Ramos (cell line): ENCODE results near the gene CA7.

ENCODE experiments used
- in situ Hi-C: fragments of 300-500 bp; cut with MboI; formaldehyde crosslinking; loops from one replicate; pipeline ENCODE4 v1.14.3; 2022; ENCODE audit warnings: low sequenced_read_pairs; ENCODE audit not compliant: unreplicated experiment

Gene CA7

DNA sequence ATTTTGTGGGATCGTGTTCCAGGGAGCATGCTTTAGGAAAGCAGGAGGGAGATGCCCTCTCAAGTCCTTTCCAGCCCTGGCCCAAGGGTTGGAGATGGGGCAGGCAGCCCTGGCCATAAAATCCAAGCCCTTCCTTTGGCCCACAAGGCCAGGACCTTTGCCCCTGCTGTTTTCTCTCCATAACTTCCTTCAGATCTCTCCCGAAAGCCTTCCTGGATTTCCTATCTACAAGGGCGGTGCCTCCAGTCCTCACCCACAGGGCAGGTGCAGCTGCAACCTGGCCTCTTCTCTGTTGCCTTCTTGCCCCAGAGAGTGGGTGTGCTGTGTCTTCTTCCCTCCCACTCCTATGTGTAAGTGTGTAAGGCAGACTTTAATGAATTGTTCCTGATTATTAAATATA lies 27.6 kb downstream of the CA7 start:
- in situ Hi-C loops = loop anchor here (10.0 kb wide), 1 partner anchor 147 kb away; no protein-coding TSS in a partner anchor

- in situ Hi-C loops = loop anchor here (10.0 kb wide), 1 partner anchor 148 kb away; no protein-coding TSS in a partner anchor
These were observed 28.3 kb downstream of the CA7 start for GRCh38 chr16:66872559-66872942.

- in situ Hi-C loops = loop anchor here (10.0 kb wide), 1 partner anchor 148 kb away; no protein-coding TSS in a partner anchor
These were observed 28.9 kb downstream of the CA7 start for GRCh38 chr16:66872943-66873684.

GRCh38 chr16:66873685-66874055 lies 29.5 kb downstream of the CA7 start:
- in situ Hi-C loops = loop anchor here (10.0 kb wide), 1 partner anchor 149 kb away; no protein-coding TSS in a partner anchor

GRCh38 chr16:66874079-66874775 lies 30.0 kb downstream of the CA7 start:
- in situ Hi-C loops = loop anchor here (10.0 kb wide), 1 partner anchor 149 kb away; no protein-coding TSS in a partner anchor

GRCh38 chr16:66878067-66878466 lies 33.9 kb downstream of the CA7 start:
- in situ Hi-C loops = loop anchor here (10.0 kb wide), 1 partner anchor 153 kb away; no protein-coding TSS in a partner anchor

GRCh38 chr16:66880288-66881013 lies 36.2 kb downstream of the CA7 start, which contains the start of gene PDP2:
Gene PDP2 (plus strand): TSS chr16:66880515. CDS start chr16:66884285, 3,770 bp downstream.
- in situ Hi-C loops = no loop called here

- in situ Hi-C loops = no loop called here
These were observed 36.8 kb downstream of the CA7 start for GRCh38 chr16:66881014-66881417.

- in situ Hi-C loops = no loop called here
These were observed 37.3 kb downstream of the CA7 start for GRCh38 chr16:66881560-66881959.

DNA sequence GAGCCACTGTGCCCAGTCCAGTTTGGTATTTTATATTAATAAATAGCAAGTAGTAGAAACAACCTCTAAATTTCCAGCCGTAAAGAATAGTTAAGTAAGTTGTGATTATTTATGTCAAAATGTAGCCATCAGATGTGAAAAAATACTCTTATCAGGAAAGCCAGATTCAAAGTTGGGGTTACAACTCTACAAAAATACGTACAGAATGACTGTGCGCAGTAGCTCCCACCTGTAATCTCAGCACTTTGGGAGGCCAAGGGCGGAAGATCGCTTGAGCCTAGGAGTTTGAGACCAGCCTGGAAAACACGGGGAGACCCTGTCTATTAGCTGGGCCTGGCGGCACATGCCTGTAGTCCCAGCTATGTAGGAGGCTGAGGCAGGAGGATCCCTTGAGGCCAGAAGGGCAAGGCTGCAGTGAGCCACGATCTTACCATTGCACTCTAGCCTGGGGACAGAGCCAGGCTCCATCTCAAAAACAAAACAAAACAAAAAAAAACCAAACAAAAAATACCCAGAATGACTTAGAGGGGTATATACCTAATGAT lies 37.8 kb downstream of the CA7 start:
- in situ Hi-C loops = no loop called here

DNA sequence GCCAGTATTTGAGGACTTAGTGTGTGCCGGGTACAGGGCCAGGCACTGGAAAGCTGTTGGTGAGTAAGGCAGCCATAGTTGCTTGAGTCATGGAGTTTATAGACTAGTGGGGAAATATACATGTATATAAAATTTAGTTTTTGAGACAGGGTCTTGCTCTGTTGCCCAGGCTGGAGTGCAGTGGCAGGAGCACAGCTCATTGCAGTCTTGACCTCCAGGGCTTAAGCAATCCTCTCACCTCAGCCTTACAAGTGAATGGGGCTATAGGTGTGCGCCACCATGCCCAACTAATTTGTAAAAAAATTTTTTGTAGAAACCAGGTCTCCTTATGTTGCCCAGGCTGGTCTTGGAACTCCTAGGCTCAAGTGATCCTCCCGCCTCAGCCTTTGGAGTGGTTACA lies 38.5 kb downstream of the CA7 start:
- in situ Hi-C loops = no loop called here

- in situ Hi-C loops = no loop called here
These were observed 41.3 kb downstream of the CA7 start for GRCh38 chr16:66885491-66885890.

DNA sequence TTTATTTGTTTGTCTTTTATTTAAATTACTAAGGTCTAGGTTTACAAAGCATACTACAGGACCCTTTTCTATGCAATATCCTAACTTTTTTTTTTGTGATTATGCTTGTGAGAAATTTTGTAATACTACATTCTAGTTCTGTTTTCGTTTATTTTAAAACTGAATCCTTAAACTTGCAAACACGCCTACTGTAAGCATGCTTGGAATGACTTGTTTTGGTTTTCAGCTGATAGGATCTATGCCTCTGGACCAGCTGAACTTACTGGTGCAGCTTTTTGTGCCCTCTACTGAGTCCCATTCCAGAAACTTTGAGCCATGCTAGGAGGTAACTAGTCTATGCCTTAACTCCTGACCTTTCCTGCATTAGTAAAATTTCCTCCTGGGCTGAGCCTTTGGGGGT lies 42.1 kb downstream of the CA7 start:
- in situ Hi-C loops = no loop called here

GRCh38 chr16:66886914-66887313 lies 42.7 kb downstream of the CA7 start:
- in situ Hi-C loops = no loop called here

GRCh38 chr16:66888647-66889615 lies 44.7 kb downstream of the CA7 start:
- in situ Hi-C loops = no loop called here

DNA sequence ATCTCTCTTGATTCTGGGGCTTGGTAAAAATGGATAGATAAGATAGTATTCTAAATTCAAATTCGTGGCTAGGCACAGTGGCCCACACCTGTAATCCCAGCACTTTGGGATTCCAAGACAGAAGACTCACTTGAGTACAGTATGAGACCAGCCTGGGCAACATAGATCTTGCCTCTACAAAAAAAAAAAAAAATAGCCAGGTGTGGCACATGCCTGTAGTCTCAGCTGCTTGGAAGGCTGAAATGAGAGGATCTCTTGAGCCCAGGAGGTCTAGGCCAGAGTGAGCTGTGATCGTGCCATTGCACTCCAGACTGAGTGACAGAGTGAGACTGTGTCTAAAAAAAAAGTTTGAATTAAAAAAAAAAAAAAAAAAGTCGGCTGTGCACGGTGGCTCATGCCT lies 45.4 kb downstream of the CA7 start:
- in situ Hi-C loops = no loop called here

GRCh38 chr16:66890799-66891198 lies 46.6 kb downstream of the CA7 start:
- in situ Hi-C loops = no loop called here

- in situ Hi-C loops = no loop called here
These were observed 47.1 kb downstream of the CA7 start for GRCh38 chr16:66891360-66891759.

- in situ Hi-C loops = no loop called here
These were observed 47.6 kb downstream of the CA7 start for GRCh38 chr16:66891797-66892196.
